ENCODE results near the gene MYO18A. TPM values are rescaled to one million over a fixed set of nuclear protein-coding genes. Genes with fewer than 3 reads are reported as not detected.

Gene MYO18A
- total RNA-seq, 3 donors from 2014 or later (not counting 1 experiment from before 2014, with no cell fraction given): 110 to 117 (median 115) TPM

- Histone ChIP-seq H3K4me3 (ENCODE audit: low read length) (no peak overlapping the region), H3K27me3 (ENCODE audit: control insufficient read depth, insufficient read depth, low read length) (no peaks in the 10 kb centered on the region), H3K9me3 (ENCODE audit: control insufficient read depth, insufficient read depth, low read length) (no peaks in the 10 kb centered on the region), H3K27ac (ENCODE audit: low read length) (no peak overlapping the region), H3K36me3 (ENCODE audit: control insufficient read depth, insufficient read depth, low read length) (no peaks in the 10 kb centered on the region), H3K4me1 (ENCODE audit: control insufficient read depth, insufficient read depth, low read length) (peaks cover 5% of the 10 kb centered on the region)
- H3K4me1 Mint-ChIP-seq: peaks cover 0 to 5% of the 10 kb centered on the region in 2 donors
- ATAC-seq (no peak), DNase-seq (no peak)
- intact Hi-C loops (cut with micrococcal nuclease): no loop called here
- H3K27me3 Mint-ChIP-seq (ENCODE audit: low read depth in 2 of 2): peaks cover 9 to 19% of the 10 kb centered on the region in 2 donors
- H3K36me3 Mint-ChIP-seq: no peaks in the 10 kb centered on the region
- no peak overlapping the region for H3K27ac Mint-ChIP-seq
- no peak overlapping the region for H3K4me3 Mint-ChIP-seq
- 91% methylated on average over 16 of the region's 16 CpGs for WGBS (ENCODE audit: insufficient coverage)
- TF ChIP-seq, protein P1, sequence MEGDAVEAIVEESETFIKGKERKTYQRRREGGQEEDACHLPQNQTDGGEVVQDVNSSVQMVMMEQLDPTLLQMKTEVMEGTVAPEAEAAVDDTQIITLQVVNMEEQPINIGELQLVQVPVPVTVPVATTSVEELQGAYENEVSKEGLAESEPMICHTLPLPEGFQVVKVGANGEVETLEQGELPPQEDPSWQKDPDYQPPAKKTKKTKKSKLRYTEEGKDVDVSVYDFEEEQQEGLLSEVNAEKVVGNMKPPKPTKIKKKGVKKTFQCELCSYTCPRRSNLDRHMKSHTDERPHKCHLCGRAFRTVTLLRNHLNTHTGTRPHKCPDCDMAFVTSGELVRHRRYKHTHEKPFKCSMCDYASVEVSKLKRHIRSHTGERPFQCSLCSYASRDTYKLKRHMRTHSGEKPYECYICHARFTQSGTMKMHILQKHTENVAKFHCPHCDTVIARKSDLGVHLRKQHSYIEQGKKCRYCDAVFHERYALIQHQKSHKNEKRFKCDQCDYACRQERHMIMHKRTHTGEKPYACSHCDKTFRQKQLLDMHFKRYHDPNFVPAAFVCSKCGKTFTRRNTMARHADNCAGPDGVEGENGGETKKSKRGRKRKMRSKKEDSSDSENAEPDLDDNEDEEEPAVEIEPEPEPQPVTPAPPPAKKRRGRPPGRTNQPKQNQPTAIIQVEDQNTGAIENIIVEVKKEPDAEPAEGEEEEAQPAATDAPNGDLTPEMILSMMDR (IDR thresholded peaks at IDR 0.05): no peak
- H3K9me3 Mint-ChIP-seq: no peaks in the 10 kb centered on the region
These were observed 17.5 kb upstream of the MYO18A start for GRCh38 chr17:29197516-29198272.

DNA sequence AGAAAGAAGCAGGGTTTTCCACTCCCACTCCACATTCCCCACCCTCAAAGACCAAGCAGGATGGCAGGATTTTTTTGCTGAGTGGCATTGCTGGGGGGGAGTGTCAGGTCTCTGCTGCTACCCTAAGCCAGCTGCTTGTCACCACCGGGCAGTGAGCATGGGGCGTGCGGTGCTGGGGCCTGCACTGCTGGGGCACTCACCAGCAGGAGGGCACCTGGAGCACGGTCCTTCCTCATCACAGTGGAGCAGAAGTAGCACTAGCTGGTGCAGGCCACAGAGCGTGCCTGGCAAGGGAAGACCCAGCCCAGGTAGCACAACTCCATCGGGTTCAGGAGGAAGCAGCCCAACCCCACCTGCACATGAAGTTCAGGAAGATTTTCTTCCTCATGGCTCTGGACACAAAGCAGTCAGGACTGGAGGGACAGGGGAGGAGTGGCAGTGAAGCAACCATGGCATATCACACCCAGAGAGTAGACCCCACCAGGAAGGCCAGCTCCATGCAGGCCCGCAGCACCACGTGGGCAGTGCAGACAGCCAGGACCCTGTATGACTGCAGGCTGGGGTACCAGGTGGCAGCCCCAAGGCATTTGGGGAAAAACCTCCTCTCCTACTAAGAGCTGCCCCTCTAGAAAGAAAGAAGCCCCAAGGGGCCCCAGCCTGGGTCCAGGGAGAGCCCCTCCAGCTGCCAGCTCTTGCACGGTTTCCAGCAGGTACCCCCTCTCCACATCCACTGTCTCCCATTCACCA lies 16.7 kb upstream of the MYO18A start:
- H3K36me3 Mint-ChIP-seq: no peaks in the 10 kb centered on the region
- no peak overlapping the region for H3K27ac ChIP-seq (ENCODE audit: low read length)
- no peak overlapping the region for H3K27ac Mint-ChIP-seq
- H3K4me1 Mint-ChIP-seq: peaks cover 0 to 5% of the 10 kb centered on the region in 2 donors
- DNase-seq (no peak), ATAC-seq (no peak)
- H3K36me3 ChIP-seq (ENCODE audit: control insufficient read depth, insufficient read depth, low read length): no peaks in the 10 kb centered on the region
- no peaks in the 10 kb centered on the region for H3K9me3 Mint-ChIP-seq
- peaks cover 5% of the 10 kb centered on the region for H3K4me1 ChIP-seq (ENCODE audit: control insufficient read depth, insufficient read depth, low read length)
- H3K9me3 ChIP-seq (ENCODE audit: control insufficient read depth, insufficient read depth, low read length): no peaks in the 10 kb centered on the region
- H3K27me3 Mint-ChIP-seq (ENCODE audit: low read depth in 2 of 2): peaks cover 11 to 23% of the 10 kb centered on the region in 2 donors
- no peaks in the 10 kb centered on the region for H3K27me3 ChIP-seq (ENCODE audit: control insufficient read depth, insufficient read depth, low read length)
- WGBS (ENCODE audit: insufficient coverage): 76% methylated on average over 9 of the region's 9 CpGs
- no peak overlapping the region for H3K4me3 ChIP-seq (ENCODE audit: low read length)
- intact Hi-C loops (cut with micrococcal nuclease): no loop called here
- no peak overlapping the region for H3K4me3 Mint-ChIP-seq
- TF ChIP-seq, protein P1 (IDR thresholded peaks at IDR 0.05): no peak

- Histone ChIP-seq H3K36me3 (ENCODE audit: control insufficient read depth, insufficient read depth, low read length) (no peaks in the 10 kb centered on the region), H3K4me1 (ENCODE audit: control insufficient read depth, insufficient read depth, low read length) (peaks cover 5% of the 10 kb centered on the region), H3K27ac (ENCODE audit: low read length) (no peak overlapping the region), H3K9me3 (ENCODE audit: control insufficient read depth, insufficient read depth, low read length) (no peaks in the 10 kb centered on the region), H3K27me3 (ENCODE audit: control insufficient read depth, insufficient read depth, low read length) (no peaks in the 10 kb centered on the region), H3K4me3 (ENCODE audit: low read length) (no peak overlapping the region)
- Mint-ChIP-seq H3K27me3 (ENCODE audit: low read depth in 2 of 2) (peaks cover 12 to 17% of the 10 kb centered on the region in 2 donors), H3K4me1 (peaks cover 0 to 5% of the 10 kb centered on the region in 2 donors), H3K9me3 (no peaks in the 10 kb centered on the region), H3K4me3 (no peak overlapping the region), H3K27ac (no peak overlapping the region), H3K36me3 (no peaks in the 10 kb centered on the region)
- TF ChIP-seq, protein P1 (IDR thresholded peaks at IDR 0.05): no peak
- DNase-seq (peak in 1 of 2 donors; percentile 15), ATAC-seq (peak in 1 of 3 donors; percentile 35)
- intact Hi-C loops (cut with micrococcal nuclease): no loop called here
- WGBS (ENCODE audit: insufficient coverage): 25% methylated on average over 10 of the region's 10 CpGs
These were observed 15.4 kb upstream of the MYO18A start for GRCh38 chr17:29195465-29196081.

All from natural killer cell (primary cell).